22Rv1 (cell line): Measurements from ENCODE around the gene PIGN.

Source experiments
- CTCF ChIP-seq: fragments of 450-650 bp; IDR thresholded peaks from 2 replicates; pipeline ENCODE4 v1.5.1; 2017; ENCODE audit warnings: mild to moderate bottlenecking
- ZFX ChIP-seq: fragments of 450-650 bp; IDR thresholded peaks from 2 replicates; pipeline ENCODE4 v1.6.1; 2017; ENCODE audit warnings: antibody characterized with exemption, borderline replicate concordance

- TF ChIP-seq CTCF (no peak), ZFX (no peak)
These were observed 89.2 kb downstream of the PIGN start for GRCh38 chr18:62097698-62098097.
